GM19035 (cell line): ENCODE results near the gene OR4F16.
"Not testable (repeated sequence)": the region's sequence is repeated elsewhere in the genome, so short reads cannot be mapped to it uniquely, and the experiment has no call there.

ENCODE experiments used
- ATAC-seq: cut with Tn5 transposase; IDR thresholded peaks from one replicate; pipeline ENCODE4 v1.9.1; 2021; ENCODE audit not compliant: unreplicated experiment

Gene OR4F16

GRCh38 chr1:686554-686953 lies at the start of gene OR4F16:
Gene OR4F16 (minus strand): TSS chr1:686654. CDS start chr1:686654, 0 bp downstream.
- not testable (repeated sequence) for ATAC-seq

- not testable (repeated sequence) for ATAC-seq
Measured at GRCh38 chr1:733649-734048, 47.2 kb upstream of the OR4F16 start.

- ATAC-seq = not testable (repeated sequence)
Measured at GRCh38 chr1:727040-727439, 40.6 kb upstream of the OR4F16 start.
